Esophagus muscularis mucosa (tissue), 3 donors: ENCODE results near the gene G0S2.

Experiments used
- POLR2A ChIP-seq: fragments of 450-650 bp; IDR thresholded peaks from one replicate; pipeline ENCODE4 v1.6.1; 2017; ENCODE audit warnings: antibody characterized with exemption, moderate library complexity, mild to moderate bottlenecking, low read depth
- POLR2AphosphoS5 ChIP-seq, 2 donors: sonication (generic); formaldehyde crosslinking; IDR thresholded peaks; one replicate each; pipeline ENCODE4 v1.6.1; 2017; ENCODE audit warnings: antibody characterized with exemption in 2 of 2
- TF ChIP-seq, protein P1 (sequence below), 3 experiments: fragments of 200-600 bp in 2 of 3; fragments of 450-650 bp in 1 of 3; sonication (generic) in 2 of 3; IDR thresholded peaks; one replicate each; pipeline ENCODE4 v1.5.1; 2017 to 2019; ENCODE audit warnings: antibody characterized with exemption in 3 of 3, mild to moderate bottlenecking in 2 of 3, moderate library complexity in 1 of 3

DNA sequence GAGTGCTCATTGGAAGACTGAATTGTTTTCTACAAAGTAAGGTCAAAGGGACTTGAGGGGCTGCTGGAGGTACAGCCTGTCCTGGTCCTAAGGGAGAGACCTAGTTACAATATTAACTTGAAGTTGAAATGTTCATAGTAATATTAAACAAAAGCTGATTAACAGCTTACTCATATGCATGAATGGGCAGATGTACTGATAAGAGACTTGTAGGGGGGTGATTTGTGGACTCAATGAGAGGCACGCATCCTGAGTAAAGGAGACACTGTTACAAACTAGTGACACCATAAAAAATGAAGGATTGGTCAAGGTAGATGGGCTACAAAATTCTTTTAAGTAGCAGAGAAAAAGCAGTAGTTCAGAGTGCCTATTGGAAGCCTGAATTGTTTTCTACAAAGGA lies 32.1 kb downstream of the G0S2 start:
- TF ChIP-seq, protein P1, sequence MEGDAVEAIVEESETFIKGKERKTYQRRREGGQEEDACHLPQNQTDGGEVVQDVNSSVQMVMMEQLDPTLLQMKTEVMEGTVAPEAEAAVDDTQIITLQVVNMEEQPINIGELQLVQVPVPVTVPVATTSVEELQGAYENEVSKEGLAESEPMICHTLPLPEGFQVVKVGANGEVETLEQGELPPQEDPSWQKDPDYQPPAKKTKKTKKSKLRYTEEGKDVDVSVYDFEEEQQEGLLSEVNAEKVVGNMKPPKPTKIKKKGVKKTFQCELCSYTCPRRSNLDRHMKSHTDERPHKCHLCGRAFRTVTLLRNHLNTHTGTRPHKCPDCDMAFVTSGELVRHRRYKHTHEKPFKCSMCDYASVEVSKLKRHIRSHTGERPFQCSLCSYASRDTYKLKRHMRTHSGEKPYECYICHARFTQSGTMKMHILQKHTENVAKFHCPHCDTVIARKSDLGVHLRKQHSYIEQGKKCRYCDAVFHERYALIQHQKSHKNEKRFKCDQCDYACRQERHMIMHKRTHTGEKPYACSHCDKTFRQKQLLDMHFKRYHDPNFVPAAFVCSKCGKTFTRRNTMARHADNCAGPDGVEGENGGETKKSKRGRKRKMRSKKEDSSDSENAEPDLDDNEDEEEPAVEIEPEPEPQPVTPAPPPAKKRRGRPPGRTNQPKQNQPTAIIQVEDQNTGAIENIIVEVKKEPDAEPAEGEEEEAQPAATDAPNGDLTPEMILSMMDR (IDR thresholded peaks at IDR 0.05), result no peak
- TF ChIP-seq POLR2A (no peak), POLR2AphosphoS5 (IDR thresholded peaks at IDR 0.05) (no peak)
